ENCODE measurements around the gene RBCK1.

The RBCK1 gene

DNA sequence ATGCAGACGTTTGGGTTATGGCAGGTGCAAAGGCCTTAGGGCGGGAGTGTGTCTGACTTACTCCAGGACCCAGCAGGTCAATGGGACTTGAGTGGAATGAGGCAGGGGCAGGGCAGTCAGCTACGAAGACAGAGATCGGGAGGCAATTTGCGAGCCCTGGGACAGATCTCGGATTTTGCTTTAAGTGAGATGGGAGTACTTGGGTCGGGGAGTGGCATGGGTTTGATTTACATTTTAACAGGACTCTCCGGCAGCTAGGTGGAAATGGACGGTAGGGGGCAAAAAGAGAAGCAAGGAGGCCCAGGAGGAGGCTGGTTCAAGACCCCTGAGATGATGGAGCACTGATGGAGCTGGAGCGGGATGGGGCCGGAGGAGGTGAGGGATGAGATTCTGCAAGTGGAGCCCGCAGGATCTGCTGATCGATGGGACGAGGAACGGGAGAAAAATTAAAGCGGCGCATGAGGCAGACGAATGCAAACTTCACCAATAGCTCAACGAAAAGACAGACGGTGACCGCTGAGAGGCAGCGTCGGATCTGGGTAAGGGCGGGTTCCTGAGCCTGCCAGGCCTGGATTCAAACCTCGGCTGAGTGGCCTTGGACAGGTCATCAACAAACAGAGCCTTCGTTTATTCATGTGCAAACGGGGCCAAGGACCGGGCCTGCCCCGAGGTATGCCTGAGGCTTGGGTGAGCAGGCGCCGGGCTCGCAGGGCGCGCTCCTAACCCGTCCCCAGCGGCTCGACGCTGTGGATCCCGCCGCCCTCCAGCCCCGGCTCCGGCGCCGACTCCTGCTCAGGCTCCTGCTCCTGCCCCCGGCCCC is 756 bp upstream of the RBCK1 start:
- H3K9me3 ChIP-seq (ENCODE audit: control insufficient read depth, low read length): no peaks in the 10 kb centered on the region
- H3K4me2 ChIP-seq (ENCODE audit: low read length): peak overlapping the region; percentile 91
- no peak for TF ChIP-seq CTCF (IDR thresholded peaks at IDR 0.05)
- peak overlapping the region; percentile 64 for H3K4me3 ChIP-seq (ENCODE audit: low read depth, low read length)
- no peak overlapping the region for H3K9ac ChIP-seq
- no peaks in the 10 kb centered on the region for H3K27me3 ChIP-seq (ENCODE audit: control insufficient read depth, insufficient read depth, low read length)
- peaks cover 24% of the 10 kb centered on the region for H3K79me2 ChIP-seq
- H3K36me3 ChIP-seq (ENCODE audit: control insufficient read depth, insufficient read depth, low read length): no peaks in the 10 kb centered on the region
- H3K27ac ChIP-seq: peak overlapping the region; percentile 67
- H3K4me1 ChIP-seq: peaks cover 12% of the 10 kb centered on the region
- H2AFZ ChIP-seq: peak overlapping the region; percentile 91

DNA sequence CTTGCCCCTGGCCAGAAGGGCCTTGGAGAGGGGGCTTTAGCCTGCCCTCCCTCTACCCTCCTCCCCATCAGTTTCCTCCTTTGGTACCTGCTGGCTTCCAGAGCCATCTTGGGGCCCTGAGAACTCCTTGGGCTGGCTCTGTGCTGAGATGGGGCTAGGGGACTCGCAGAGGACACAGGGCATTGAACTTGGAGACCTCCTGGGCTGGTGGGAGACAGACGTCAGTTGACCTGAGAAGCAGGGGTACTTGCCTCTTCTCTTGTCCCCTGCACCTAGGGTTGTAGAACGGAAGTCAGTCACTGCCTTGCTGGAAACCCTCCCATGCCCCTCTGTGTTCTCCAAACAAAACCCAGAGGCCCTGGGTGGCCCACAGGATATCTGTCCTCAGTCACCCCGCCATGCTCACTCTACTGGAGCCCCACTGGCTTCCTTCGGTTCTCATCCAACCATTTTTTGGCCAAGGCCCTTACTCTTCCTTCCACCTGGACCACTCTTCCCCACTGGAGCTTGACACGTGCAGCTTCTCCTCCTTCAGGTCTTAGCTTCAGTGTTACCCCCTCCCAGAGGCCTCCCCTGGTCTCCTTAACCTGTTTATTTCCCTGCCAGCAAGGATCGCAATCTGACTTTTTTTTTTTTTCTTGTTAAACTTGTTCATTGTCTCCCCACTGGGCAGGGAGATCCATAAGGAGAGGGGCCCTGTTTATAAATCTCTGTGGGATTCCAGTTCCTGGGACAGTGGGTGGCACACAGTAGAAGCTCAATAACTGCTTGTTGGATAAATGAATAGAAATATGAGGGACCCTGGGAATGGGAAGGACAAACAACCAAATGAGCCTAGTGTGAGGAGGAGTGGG is 971 bp downstream of the RBCK1 start:
- Histone ChIP-seq H3K79me2 (peaks cover 26% of the 10 kb centered on the region), H3K9ac (peak overlapping the region; percentile 96), H3K36me3 (ENCODE audit: control insufficient read depth, insufficient read depth, low read length) (no peaks in the 10 kb centered on the region), H3K4me3 (ENCODE audit: low read depth, low read length) (peak overlapping the region; percentile 95), H3K27me3 (ENCODE audit: control insufficient read depth, insufficient read depth, low read length) (no peaks in the 10 kb centered on the region), H3K4me2 (ENCODE audit: low read length) (peak overlapping the region; percentile 97), H3K9me3 (ENCODE audit: control insufficient read depth, low read length) (no peaks in the 10 kb centered on the region), H3K27ac (peak overlapping the region; percentile 90), H3K4me1 (peaks cover 12% of the 10 kb centered on the region), H2AFZ (peak overlapping the region; percentile 92)
- TF ChIP-seq CTCF (IDR thresholded peaks at IDR 0.05): no peak

DNA sequence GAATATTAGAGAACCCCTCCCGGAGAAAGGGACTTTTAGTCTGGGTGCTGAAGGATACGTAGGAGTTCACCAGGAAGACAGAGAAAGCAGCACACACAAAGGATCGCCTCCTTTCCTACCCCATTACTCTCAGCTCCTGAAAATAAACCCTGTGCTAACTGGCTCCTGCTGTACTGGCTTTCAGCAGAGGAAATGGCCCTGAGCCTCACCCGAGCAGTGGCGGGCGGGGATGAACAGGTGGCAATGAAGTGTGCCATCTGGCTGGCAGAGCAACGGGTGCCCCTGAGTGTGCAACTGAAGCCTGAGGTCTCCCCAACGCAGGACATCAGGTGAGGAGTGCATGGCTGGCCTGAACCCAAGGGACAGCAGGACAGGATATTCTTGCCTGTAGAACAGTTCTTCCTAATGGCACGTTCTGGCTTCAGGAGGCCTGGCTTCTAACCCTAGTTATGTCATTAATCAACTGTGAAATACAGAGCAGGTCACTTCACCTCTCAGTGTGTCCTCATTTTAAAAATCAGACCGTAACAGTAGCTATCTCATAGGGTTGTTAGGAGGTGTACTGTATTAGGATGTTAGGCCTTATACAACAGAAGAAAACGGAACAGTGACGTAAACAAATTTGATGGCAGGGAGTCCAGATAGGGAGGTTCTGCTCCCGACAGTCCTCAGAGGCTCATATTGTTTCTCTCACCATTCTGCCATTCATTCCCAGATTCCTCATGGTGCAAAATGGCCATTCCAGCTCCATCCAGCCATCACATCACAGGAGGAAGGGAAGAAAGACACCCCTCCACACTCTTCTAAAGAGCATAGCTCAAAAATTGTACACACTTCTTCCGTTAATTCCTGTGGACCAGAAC is 1.8 kb downstream of the RBCK1 start:
- H3K4me2 ChIP-seq (ENCODE audit: low read length): peak overlapping the region; percentile 97
- no peaks in the 10 kb centered on the region for H3K27me3 ChIP-seq (ENCODE audit: control insufficient read depth, insufficient read depth, low read length)
- no peak overlapping the region for H2AFZ ChIP-seq
- no peaks in the 10 kb centered on the region for H3K36me3 ChIP-seq (ENCODE audit: control insufficient read depth, insufficient read depth, low read length)
- peak overlapping the region; percentile 95 for H3K4me3 ChIP-seq (ENCODE audit: low read depth, low read length)
- H3K9ac ChIP-seq: no peak overlapping the region
- no peak for TF ChIP-seq CTCF (IDR thresholded peaks at IDR 0.05)
- no peak overlapping the region for H3K27ac ChIP-seq
- peaks cover 26% of the 10 kb centered on the region for H3K79me2 ChIP-seq
- H3K9me3 ChIP-seq (ENCODE audit: control insufficient read depth, low read length): no peaks in the 10 kb centered on the region
- H3K4me1 ChIP-seq: peaks cover 12% of the 10 kb centered on the region

DNA sequence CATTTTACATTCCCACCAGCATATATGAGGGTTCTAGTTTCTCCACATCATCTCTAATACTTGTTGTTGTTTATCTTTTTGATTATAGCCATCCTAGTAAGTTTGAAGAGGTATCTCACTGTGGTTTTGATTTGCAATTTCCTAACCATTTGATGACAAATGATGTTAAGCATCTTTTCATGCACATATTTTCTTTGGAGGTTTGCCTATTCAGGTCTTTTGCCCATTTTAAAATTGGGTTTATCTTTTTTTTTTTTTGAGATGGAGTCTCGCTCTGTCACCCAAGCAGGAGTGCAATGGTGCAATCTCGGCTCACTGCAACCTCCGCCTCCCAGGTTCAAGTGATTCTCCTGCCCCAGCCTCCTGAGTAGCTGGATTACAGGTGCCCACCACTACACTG is 4.0 kb downstream of the RBCK1 start:
- Histone ChIP-seq H3K9me3 (ENCODE audit: control insufficient read depth, low read length) (no peaks in the 10 kb centered on the region), H3K36me3 (ENCODE audit: control insufficient read depth, insufficient read depth, low read length) (no peaks in the 10 kb centered on the region), H3K9ac (no peak overlapping the region), H3K4me1 (peaks cover 12% of the 10 kb centered on the region), H3K27me3 (ENCODE audit: control insufficient read depth, insufficient read depth, low read length) (no peaks in the 10 kb centered on the region), H3K4me3 (ENCODE audit: low read depth, low read length) (no peak overlapping the region), H2AFZ (no peak overlapping the region), H3K79me2 (peaks cover 28% of the 10 kb centered on the region), H3K4me2 (ENCODE audit: low read length) (no peak overlapping the region), H3K27ac (no peak overlapping the region)
- TF ChIP-seq CTCF (IDR thresholded peaks at IDR 0.05): no peak

All from parathyroid adenoma (tissue), 2 donors.